Fibroblast of pulmonary artery (primary cell): ENCODE data around the gene E2F3.

ENCODE experiments used
- DNase-seq: peaks from one replicate; pipeline ENCODE4 v3.0.0-alpha.2; 2010; ENCODE audit warnings: low read depth
- H3K4me3 ChIP-seq: replicated peaks from 2 replicates; pipeline ENCODE4 v1.5.1; 2011; ENCODE audit warnings: low read depth, mild to moderate bottlenecking, control low read depth, low read length, moderate library complexity
- TF ChIP-seq, protein P1 (sequence below): IDR thresholded peaks from 2 replicates; pipeline ENCODE4 v1.5.1; 2011; ENCODE audit warnings: mild to moderate bottlenecking, control low read depth, low read length, inconsistent platforms; ENCODE audit errors: missing control alignments

The E2F3 gene

DNA sequence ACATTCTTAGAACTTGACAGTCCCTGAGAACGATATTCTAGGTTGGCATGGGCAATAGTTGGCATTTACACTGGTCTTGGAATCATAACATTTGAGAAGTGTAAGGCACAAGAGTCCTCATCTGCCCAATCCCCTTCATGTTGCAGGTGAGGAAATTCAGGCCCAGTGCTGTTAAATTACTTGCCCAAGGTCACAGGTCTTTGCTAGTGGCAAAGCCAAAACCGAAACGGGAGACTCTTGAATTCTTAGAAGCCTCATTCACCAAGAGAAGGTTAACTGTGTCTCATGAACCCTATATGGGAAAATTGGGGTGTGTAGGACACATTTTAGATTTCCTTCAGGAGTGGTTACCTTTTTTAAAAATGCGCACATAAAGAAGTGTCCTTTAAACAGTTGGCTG is 7.2 kb downstream of the E2F3 start:
- TF ChIP-seq, protein P1, sequence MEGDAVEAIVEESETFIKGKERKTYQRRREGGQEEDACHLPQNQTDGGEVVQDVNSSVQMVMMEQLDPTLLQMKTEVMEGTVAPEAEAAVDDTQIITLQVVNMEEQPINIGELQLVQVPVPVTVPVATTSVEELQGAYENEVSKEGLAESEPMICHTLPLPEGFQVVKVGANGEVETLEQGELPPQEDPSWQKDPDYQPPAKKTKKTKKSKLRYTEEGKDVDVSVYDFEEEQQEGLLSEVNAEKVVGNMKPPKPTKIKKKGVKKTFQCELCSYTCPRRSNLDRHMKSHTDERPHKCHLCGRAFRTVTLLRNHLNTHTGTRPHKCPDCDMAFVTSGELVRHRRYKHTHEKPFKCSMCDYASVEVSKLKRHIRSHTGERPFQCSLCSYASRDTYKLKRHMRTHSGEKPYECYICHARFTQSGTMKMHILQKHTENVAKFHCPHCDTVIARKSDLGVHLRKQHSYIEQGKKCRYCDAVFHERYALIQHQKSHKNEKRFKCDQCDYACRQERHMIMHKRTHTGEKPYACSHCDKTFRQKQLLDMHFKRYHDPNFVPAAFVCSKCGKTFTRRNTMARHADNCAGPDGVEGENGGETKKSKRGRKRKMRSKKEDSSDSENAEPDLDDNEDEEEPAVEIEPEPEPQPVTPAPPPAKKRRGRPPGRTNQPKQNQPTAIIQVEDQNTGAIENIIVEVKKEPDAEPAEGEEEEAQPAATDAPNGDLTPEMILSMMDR: no peak
- H3K4me3 ChIP-seq: no peak overlapping the region
- no peak for DNase-seq

DNA sequence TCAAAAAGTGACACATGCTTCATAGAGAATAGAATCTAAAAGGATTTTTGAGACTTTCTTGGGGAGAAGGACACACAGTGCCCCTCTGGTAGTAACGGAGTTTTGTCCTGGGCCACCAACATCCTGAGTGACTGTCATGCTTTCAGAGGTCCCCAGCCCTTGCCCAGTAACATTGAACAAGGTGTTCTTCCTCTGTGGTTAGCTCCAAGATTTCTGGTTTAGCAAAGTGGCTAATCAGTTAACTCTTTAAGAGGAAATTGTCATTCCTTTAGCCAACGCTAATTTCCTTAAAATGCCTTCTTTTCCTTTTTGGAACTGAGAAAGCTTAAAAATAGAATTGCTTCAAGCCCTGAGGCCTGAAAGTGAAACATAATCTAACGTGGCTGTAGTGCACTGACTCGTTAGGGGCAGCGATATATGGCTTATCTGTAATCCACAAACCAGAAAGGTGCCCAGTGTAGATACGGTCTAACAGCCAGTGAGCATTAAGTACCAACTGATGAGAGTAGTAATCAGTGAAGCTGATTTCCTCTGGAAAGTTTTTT is 7.8 kb downstream of the E2F3 start:
- TF ChIP-seq, protein P1: no peak
- no peak for DNase-seq

GRCh38 chr6:20411544-20411943 is 9.9 kb downstream of the E2F3 start:
- DNase-seq: no peak
- TF ChIP-seq, protein P1: no peak
- H3K4me3 ChIP-seq: no peak overlapping the region

More for the DNA sequence above, 7.8 kb downstream of the E2F3 start:
- H3K4me3 ChIP-seq: no peak overlapping the region

DNA sequence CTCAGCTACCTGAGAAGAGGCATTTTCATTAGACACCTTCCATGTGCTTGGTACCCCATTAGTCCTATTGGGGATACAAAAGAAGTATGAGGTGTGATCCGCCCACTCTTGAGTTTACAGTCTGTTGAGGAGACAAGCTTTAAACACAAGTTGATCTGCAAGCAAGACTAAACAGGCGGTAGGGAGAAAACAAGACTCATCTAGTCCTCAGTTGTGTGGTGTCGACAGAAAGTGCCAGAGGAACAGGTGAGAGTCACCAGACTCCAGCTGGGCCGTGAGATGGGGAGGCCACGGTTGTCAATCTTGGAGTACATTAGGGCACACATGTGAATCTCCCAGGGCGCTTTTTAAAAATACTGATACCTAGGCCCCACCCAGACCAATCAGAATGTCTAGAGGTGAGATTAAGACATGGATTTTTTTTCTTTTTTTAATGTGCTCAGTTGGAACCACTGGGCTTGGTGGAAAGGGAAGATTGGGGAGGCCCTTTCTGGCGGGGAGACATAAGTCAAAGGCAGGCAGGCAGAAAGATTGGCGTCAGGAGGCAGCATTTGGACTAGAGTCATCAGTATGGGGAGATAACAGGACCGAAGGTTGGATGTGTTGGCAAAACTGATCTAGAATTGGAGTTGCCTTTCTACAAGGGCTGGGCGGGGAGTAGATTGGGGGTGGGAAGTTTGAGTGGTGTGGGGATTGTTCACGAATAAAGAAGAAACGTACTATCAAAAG is 10.4 kb downstream of the E2F3 start:
- no peak overlapping the region for H3K4me3 ChIP-seq
- TF ChIP-seq, protein P1: no peak
- DNase-seq: no peak

- TF ChIP-seq, protein P1: no peak
- DNase-seq: no peak
- no peak overlapping the region for H3K4me3 ChIP-seq
Observed at GRCh38 chr6:20412682-20413073, 11.0 kb downstream of the E2F3 start.

- TF ChIP-seq, protein P1: no peak
- no peak for DNase-seq
- H3K4me3 ChIP-seq: no peak overlapping the region
Observed at GRCh38 chr6:20413826-20414225, 12.1 kb downstream of the E2F3 start.

GRCh38 chr6:20414711-20415110 is 13.0 kb downstream of the E2F3 start:
- H3K4me3 ChIP-seq: no peak overlapping the region
- TF ChIP-seq, protein P1: no peak
- DNase-seq: no peak
